Activated CD4-positive, alpha-beta T cell treated with anti-CD3 and anti-CD28 coated beads for 24 hours (primary cell): ENCODE data around the gene YEATS2.
"Not testable (repeated sequence)": the region's sequence is repeated elsewhere in the genome, so short reads cannot be mapped to it uniquely, and the experiment has no call there.

Experiments
- DNase-seq, 2 donors: peaks; one replicate each; pipeline ENCODE4 v3.0.0-alpha.2; 2020; ENCODE audit warnings: low read depth in 2 of 2

The YEATS2 gene

GRCh38 chr3:183714622-183715021 lies 17.0 kb downstream of the YEATS2 start:
- no peak for DNase-seq

- no peak for DNase-seq
Observed at GRCh38 chr3:183718012-183718411, 20.4 kb downstream of the YEATS2 start.

- no peak for DNase-seq
Observed at GRCh38 chr3:183725387-183725786, 27.8 kb downstream of the YEATS2 start.

GRCh38 chr3:183728204-183728603 lies 30.6 kb downstream of the YEATS2 start:
- DNase-seq, result no peak

GRCh38 chr3:183730361-183730760 lies 32.8 kb downstream of the YEATS2 start:
- DNase-seq, result no peak

- DNase-seq, result no peak
Observed at GRCh38 chr3:183731611-183732010, 34.0 kb downstream of the YEATS2 start.

- DNase-seq, result no peak
Observed at GRCh38 chr3:183733553-183733952, 36.0 kb downstream of the YEATS2 start.

GRCh38 chr3:183734750-183735494 lies 37.3 kb downstream of the YEATS2 start:
- DNase-seq, result no peak

- DNase-seq, result no peak
Observed at GRCh38 chr3:183737116-183737515, 39.5 kb downstream of the YEATS2 start.

GRCh38 chr3:183740154-183740553 lies 42.6 kb downstream of the YEATS2 start:
- DNase-seq, result not testable (repeated sequence)

GRCh38 chr3:183743231-183743630 lies 45.6 kb downstream of the YEATS2 start:
- no peak for DNase-seq

GRCh38 chr3:183745300-183746098 lies 47.9 kb downstream of the YEATS2 start:
- DNase-seq, result no peak

GRCh38 chr3:183754052-183754451 lies 56.5 kb downstream of the YEATS2 start:
- DNase-seq, result no peak

GRCh38 chr3:183762304-183762703 lies 64.7 kb downstream of the YEATS2 start:
- no peak for DNase-seq

GRCh38 chr3:183764847-183765731 lies 67.5 kb downstream of the YEATS2 start:
- no peak for DNase-seq

GRCh38 chr3:183766107-183766506 lies 68.5 kb downstream of the YEATS2 start:
- DNase-seq, result no peak

- peak; percentile 45 to 58 for DNase-seq
Observed at GRCh38 chr3:183766745-183767606, 69.4 kb downstream of the YEATS2 start.

GRCh38 chr3:183768114-183768513 lies 70.5 kb downstream of the YEATS2 start:
- no peak for DNase-seq

- no peak for DNase-seq
Observed at GRCh38 chr3:183769453-183769852, 71.9 kb downstream of the YEATS2 start.

GRCh38 chr3:183774631-183775030 lies 77.0 kb downstream of the YEATS2 start:
- DNase-seq, result no peak

GRCh38 chr3:183775781-183776180 lies 78.2 kb downstream of the YEATS2 start:
- no peak for DNase-seq
